Measurements from ENCODE around the gene IRS1.
"Not testable (repeated sequence)": the region's sequence is repeated elsewhere in the genome, so short reads cannot be mapped to it uniquely, and the experiment has no call there.

The IRS1 gene, protein sequence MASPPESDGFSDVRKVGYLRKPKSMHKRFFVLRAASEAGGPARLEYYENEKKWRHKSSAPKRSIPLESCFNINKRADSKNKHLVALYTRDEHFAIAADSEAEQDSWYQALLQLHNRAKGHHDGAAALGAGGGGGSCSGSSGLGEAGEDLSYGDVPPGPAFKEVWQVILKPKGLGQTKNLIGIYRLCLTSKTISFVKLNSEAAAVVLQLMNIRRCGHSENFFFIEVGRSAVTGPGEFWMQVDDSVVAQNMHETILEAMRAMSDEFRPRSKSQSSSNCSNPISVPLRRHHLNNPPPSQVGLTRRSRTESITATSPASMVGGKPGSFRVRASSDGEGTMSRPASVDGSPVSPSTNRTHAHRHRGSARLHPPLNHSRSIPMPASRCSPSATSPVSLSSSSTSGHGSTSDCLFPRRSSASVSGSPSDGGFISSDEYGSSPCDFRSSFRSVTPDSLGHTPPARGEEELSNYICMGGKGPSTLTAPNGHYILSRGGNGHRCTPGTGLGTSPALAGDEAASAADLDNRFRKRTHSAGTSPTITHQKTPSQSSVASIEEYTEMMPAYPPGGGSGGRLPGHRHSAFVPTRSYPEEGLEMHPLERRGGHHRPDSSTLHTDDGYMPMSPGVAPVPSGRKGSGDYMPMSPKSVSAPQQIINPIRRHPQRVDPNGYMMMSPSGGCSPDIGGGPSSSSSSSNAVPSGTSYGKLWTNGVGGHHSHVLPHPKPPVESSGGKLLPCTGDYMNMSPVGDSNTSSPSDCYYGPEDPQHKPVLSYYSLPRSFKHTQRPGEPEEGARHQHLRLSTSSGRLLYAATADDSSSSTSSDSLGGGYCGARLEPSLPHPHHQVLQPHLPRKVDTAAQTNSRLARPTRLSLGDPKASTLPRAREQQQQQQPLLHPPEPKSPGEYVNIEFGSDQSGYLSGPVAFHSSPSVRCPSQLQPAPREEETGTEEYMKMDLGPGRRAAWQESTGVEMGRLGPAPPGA (N-terminal part only)

DNA sequence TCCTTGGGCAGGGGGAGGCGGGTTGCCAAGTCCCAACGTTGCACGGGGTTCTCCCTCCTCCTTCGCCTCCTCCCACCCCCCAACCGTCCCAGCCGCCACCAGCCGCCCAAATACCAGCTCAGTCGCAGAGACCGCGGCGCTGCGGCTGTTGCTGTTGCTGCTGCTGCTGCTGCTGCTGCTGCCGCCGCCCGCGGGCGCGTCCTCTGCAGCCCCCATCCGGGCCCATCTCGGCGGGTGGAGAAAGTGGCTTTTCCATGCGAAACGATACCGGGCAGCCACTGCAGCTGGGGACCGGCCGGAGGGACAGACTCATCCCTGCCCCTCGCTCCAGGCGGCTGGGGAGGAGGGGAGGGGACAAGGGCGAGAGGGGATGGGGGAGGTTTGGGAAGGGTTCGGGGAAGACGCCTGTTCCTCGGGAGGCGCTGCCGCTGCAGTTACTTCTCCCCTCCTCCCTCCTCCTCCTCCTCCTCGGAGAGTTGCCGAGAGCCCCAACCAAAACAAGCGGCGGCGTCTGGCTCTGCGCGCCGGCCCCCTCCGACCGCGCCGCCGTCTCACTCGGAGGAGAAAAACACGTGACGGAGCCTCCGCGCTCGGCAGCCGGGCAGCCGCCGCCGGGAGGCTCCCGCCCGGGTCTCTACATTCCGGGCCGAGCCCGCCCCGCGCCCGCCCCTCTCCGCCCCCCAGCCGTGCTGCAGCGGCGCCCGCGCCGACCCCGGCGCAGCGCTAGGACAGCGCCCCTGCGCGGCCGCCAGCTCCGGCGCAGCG lies at the start of gene IRS1:
Gene IRS1 (minus strand): TSS at position 610 of the 765 bp plus-strand sequence. CDS start 1,082 bp downstream, outside the sequence.
- peaks cover 44% of the 10 kb centered on the region for H3K4me1 Mint-ChIP-seq
- H3K9me3 Mint-ChIP-seq, result no peaks in the 10 kb centered on the region
- H3K4me3 Mint-ChIP-seq, result peak within 1 kb of the TSS; percentile 88
- peaks cover under 1% of the 10 kb centered on the region for H3K27me3 Mint-ChIP-seq
- no peaks in the 10 kb centered on the region for H3K36me3 Mint-ChIP-seq
- H3K27ac Mint-ChIP-seq, result peak within 1 kb of the TSS; percentile 68

DNA sequence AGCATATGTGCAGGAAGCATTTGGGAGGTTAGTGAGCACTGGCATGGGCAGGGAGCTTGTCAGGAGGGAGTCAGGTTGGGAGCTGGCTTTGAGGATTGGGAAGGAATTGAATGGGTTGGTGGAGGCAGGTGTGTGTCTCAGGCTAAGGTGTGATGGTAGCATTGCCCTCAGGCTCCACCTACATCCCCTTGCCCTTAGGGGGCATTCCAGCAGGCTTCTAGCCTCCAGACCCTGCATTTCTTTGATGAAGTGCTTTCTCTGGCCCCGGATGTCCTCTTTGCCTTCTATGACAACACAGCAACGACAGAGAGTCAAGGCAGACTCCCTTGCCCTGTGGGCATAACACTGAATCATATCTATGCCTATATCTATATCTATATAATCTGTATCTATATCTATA lies 49.7 kb upstream of the IRS1 start:
- no peaks in the 10 kb centered on the region for H3K9me3 Mint-ChIP-seq
- H3K27me3 Mint-ChIP-seq, result no peaks in the 10 kb centered on the region
- H3K4me1 Mint-ChIP-seq, result peaks cover 27% of the 10 kb centered on the region
- peaks cover 7% of the 10 kb centered on the region for H3K36me3 Mint-ChIP-seq
- H3K4me3 Mint-ChIP-seq, result no peak overlapping the region
- H3K27ac Mint-ChIP-seq, result no peak overlapping the region

DNA sequence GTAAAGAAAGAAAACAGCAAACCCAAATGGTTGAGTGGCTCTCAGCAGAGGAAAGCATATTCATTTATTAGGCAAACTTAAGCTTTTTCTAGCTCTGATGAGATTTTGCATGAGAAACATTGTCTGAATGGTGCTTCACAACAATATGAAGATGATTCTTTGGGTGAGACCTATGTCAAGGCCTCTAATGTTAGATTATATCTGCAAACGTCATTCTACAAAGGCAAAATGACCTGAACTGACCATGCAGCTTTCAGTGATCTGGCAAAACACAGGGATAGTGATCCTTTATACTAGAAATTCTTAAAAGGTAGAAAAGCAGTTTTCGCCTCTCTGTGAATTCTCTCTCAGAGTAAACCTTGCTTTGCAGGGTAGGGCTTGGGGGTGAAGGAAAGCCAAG lies 47.9 kb upstream of the IRS1 start:
- Mint-ChIP-seq H3K27ac (no peak overlapping the region), H3K27me3 (no peaks in the 10 kb centered on the region), H3K36me3 (peaks cover 17% of the 10 kb centered on the region), H3K4me1 (peaks cover 45% of the 10 kb centered on the region), H3K9me3 (no peaks in the 10 kb centered on the region), H3K4me3 (no peak overlapping the region)

DNA sequence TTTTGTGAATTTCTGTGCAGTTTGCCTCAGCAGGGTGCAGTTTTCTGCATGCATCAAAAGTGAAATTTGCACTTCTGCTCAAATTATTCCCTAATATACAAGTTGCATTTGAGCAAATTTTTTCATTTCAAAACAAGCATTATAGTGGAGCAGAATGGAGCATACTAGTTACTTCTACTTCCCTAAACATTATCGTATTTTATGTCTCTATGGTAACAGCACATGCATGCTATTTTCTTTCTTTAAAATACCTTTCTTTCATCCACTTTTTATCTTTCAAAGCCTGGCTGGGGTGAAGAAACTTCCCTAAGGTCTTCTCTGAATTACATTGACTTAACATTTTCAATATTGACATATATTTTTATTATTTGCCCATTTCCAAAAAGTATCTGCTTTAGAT lies 47.5 kb upstream of the IRS1 start:
- H3K36me3 Mint-ChIP-seq, result peaks cover 20% of the 10 kb centered on the region
- H3K9me3 Mint-ChIP-seq, result no peaks in the 10 kb centered on the region
- H3K4me1 Mint-ChIP-seq, result peaks cover 49% of the 10 kb centered on the region
- H3K27me3 Mint-ChIP-seq, result no peaks in the 10 kb centered on the region
- H3K4me3 Mint-ChIP-seq, result no peak overlapping the region
- no peak overlapping the region for H3K27ac Mint-ChIP-seq

DNA sequence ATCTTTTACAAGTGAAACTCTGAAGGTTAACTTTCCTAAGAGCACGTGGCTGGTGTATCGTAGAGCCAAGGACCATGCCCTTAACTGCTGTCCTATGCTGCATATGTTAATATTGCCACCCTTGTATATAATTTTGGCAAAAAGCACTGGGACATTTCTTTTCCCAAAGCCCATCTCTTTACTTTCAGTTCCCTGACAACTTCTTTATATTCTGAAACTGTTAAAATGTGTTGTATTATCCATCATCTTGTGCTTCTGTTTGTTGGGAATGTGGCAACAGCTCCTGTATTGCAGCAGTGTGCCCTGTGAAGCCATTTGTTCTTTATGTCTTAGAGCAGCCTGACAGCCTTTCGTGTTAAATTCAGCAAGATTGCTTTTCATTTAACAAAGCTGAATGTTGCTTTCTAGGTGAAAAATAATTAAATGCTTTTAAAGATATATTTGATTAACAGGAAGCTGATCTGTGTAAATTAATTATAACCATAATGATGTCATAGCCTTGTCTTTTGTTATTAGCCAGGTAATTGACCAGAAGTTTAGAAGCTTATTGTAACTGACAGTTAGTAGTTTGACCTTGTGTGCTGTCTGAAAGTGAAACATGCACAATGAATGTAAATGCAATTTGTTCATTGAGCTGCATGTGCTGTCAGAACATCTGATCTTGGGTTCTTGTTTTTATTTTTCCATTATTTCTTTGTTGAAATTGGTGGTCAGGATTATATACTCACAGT lies 45.9 kb upstream of the IRS1 start:
- peaks cover 21% of the 10 kb centered on the region for H3K36me3 Mint-ChIP-seq
- no peak overlapping the region for H3K4me3 Mint-ChIP-seq
- H3K27me3 Mint-ChIP-seq, result no peaks in the 10 kb centered on the region
- no peak overlapping the region for H3K27ac Mint-ChIP-seq
- H3K4me1 Mint-ChIP-seq, result peaks cover 57% of the 10 kb centered on the region
- H3K9me3 Mint-ChIP-seq, result no peaks in the 10 kb centered on the region

DNA sequence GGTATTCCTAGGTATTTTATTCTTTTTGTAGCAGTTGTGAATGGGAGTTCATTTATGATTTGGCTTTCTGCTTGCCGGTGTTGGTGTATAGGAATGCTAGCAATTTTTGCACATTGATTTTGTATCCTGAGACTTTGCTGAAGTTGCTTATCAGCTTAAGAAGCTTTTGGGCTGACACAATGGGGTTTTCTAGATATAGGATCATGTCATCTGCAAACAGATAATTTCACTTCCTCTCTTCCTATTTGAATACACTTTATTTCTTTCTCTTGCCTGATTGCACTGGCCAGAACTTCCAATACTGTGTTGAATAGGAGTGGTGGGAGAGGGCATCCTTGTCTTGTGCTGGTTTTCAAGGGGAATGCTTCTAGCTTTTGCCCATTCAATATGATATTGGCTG lies 43.4 kb upstream of the IRS1 start:
- H3K27ac Mint-ChIP-seq, H3K4me3 Mint-ChIP-seq, H3K27me3 Mint-ChIP-seq, H3K9me3 Mint-ChIP-seq: not testable (repeated sequence)
- peaks cover 77% of the 10 kb centered on the region for H3K4me1 Mint-ChIP-seq
- peaks cover 23% of the 10 kb centered on the region for H3K36me3 Mint-ChIP-seq

DNA sequence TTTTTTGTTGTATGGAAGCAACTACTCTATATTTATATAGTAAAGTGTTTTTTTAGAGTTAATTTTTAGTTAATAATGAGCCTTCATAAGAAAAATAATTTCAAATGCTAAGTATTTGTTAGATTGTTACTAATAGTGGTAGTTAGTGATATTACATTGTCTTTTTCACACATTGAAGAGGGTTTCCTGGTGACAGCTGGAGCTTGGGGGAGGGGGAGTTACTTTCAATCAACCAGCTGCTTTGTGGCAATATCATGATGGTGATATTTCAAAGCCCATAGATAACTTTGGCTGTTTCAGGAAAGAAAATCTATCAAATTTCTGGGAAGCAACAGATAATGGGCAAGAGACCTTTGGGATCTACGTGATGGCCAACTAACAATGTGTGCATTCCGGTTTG lies 40.3 kb upstream of the IRS1 start:
- Mint-ChIP-seq H3K4me3 (peak overlapping the region; percentile 20), H3K27me3 (no peaks in the 10 kb centered on the region), H3K36me3 (peaks cover 25% of the 10 kb centered on the region), H3K9me3 (no peaks in the 10 kb centered on the region), H3K27ac (peak overlapping the region; percentile 88), H3K4me1 (peaks cover 77% of the 10 kb centered on the region)

DNA sequence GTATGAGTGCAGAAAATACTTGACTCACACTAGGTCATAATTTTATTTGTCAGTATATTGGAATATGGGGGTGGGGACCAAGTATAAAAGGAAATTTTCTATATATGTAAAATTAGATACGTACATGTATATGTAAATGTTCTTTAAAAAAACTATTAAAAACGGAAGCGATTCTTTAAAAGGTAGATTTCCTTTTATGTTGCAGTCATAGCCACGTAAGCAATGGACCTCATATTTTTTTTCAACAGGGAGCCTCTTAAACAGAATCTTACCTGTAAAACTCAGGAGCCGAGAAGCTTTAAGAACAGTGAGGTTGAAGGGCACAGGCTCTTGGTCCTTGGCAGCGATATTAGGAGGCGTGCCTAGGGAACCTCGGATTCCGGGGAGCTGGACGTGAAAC lies 39.5 kb upstream of the IRS1 start:
- H3K4me3 Mint-ChIP-seq, result peak overlapping the region; percentile 96
- peaks cover 76% of the 10 kb centered on the region for H3K4me1 Mint-ChIP-seq
- H3K27me3 Mint-ChIP-seq, result no peaks in the 10 kb centered on the region
- peak overlapping the region; percentile 100 for H3K27ac Mint-ChIP-seq
- no peaks in the 10 kb centered on the region for H3K9me3 Mint-ChIP-seq
- peaks cover 28% of the 10 kb centered on the region for H3K36me3 Mint-ChIP-seq

DNA sequence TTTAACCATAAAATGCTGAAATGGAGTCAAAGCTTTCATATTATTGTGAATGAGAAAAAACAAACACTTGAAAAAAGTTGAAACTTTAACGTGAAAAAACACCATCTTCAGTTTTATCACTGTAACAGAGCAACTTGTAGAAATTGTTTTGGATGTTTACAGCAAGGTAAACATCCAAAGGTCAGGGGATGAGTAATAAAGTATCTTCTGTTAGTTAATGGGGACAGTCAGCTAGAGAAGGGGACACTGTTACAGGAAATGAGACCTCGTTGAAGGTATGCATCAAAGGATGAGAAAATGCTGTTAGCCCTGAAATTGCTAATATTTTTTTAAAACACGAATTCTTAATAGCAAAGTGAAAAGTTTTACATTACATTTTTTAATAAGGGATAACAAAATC lies 39.1 kb upstream of the IRS1 start:
- Mint-ChIP-seq H3K9me3 (no peaks in the 10 kb centered on the region), H3K4me1 (peaks cover 76% of the 10 kb centered on the region), H3K27me3 (no peaks in the 10 kb centered on the region), H3K27ac (peak overlapping the region; percentile 100), H3K4me3 (peak overlapping the region; percentile 96), H3K36me3 (peaks cover 25% of the 10 kb centered on the region)

DNA sequence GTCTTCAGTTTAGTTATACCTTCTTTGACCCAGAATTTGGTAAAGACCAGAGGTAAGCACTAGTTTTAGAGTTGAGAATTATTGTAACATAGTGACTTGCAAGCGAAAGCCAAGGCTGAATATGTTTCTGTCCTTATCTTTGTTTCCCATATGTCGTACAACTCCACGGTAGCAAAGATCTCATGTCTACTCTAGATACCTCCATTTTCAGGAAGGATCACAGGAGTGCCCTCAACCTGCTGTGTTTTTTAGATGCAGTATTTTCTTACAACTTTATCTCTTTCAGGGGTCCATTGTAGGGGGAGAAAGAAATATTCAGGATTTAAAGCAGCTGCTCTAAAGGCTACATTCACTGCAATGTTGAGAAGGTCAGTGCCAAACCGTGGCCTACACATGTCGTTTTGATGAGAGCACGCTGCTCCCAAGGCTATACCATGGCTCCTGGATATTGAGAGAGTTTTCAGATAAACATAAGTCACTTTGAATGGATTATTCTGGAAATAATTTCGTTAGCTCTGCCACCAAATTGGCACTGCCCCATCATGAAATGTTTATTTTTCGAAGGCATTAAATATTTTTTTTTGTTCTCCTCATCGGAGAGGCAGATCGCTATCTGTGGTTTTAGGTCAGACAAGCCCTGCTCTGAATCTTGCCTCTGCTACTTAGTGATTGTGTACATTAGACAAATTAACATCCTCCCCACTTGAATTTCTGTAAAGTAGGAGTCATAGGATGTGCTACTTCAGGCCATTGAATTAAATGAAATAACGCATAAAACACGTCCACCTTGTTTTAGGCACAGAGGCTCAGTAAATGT lies 38.4 kb upstream of the IRS1 start:
- no peaks in the 10 kb centered on the region for H3K9me3 Mint-ChIP-seq
- H3K4me3 Mint-ChIP-seq, result peak overlapping the region; percentile 96
- H3K4me1 Mint-ChIP-seq, result peaks cover 76% of the 10 kb centered on the region

DNA sequence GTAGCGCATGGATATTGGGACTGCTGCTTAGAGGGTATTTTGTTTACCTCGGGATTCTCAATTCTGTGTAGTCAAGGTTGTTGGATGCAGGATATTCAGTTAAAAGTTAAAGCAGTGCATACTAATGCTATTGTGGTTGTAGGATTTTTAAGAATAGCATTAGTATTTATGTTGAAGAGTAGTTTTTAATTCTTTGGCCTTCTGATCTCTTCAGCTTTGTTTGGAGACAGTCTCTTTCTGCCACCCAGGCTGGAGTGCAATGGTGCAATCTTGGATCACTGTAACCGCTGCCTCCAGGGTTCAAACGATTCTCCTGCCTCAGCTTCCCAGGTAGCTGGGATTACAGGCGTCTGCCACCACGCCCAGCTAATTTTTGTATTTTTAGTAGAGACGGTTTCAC lies 37.7 kb upstream of the IRS1 start:
- peaks cover 72% of the 10 kb centered on the region for H3K4me1 Mint-ChIP-seq
- H3K36me3 Mint-ChIP-seq, result peaks cover 20% of the 10 kb centered on the region
- H3K9me3 Mint-ChIP-seq, result peaks cover under 1% of the 10 kb centered on the region
- peak overlapping the region; percentile 96 for H3K4me3 Mint-ChIP-seq
- peak overlapping the region; percentile 100 for H3K27ac Mint-ChIP-seq
- H3K27me3 Mint-ChIP-seq, result no peaks in the 10 kb centered on the region

More for the DNA sequence above, 38.4 kb upstream of the IRS1 start:
- H3K27ac Mint-ChIP-seq, result peak overlapping the region; percentile 100
- H3K36me3 Mint-ChIP-seq, result peaks cover 22% of the 10 kb centered on the region
- H3K27me3 Mint-ChIP-seq, result no peaks in the 10 kb centered on the region

DNA sequence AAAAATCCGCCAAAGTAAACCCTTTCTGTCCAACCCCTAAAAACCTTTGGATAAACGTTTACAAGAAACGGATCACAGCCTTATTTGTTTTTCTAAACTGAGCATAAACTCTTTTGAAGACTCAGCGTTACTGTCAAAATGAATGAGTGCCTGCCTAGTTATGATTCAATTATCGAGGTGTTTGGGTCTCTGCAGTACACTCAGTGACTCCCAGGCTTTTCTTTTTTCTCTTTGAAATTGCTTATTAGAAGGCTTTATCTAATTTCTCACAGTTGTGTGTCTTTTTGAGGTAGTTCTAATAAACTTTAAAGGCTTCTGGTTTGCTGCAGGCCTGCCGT lies 36.9 kb upstream of the IRS1 start:
- Mint-ChIP-seq H3K4me1 (peaks cover 70% of the 10 kb centered on the region), H3K27ac (peak overlapping the region; percentile 100), H3K27me3 (no peaks in the 10 kb centered on the region), H3K36me3 (peaks cover 21% of the 10 kb centered on the region), H3K9me3 (peaks cover 6% of the 10 kb centered on the region), H3K4me3 (peak overlapping the region; percentile 96)

DNA sequence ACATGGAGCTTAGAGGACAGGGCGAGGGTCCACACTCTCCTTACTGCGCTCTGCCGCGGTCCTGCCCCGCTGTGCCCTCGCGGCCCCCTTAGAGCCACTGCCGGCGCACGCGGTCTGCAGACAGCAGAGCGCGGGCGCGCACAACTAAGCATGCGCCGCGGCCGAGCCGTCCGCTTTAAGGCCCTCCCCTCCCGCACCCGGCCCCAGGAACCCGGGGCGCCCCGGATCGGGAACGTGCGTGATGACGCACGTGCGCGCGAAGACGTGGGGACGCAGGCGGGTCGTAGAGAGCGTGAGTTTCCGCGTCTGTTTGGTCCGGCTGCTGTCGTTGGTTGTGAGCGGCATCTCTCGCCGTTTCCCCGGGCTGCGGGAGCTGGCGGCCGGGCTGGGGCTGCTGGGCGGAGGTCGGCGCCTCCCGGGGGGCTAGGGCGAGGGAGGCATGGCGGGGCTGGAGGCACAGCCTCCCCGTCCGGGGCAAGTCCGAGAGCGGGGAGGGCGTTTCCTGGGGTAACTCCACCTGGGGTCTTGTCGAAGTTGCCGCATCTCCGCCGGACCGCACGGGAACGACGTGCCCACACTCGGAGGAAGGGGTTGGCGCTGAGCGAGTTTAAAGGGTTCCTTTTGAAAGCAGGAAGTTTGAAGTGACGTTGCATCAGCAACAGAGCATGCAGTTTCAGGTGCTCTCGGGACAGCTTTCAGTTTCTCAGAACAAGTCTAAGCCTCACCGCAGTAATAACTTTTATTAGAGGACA lies 36.4 kb upstream of the IRS1 start, which contains the start of gene RHBDD1:
Gene RHBDD1 (plus strand): TSS at position 259 of the 752 bp plus-strand sequence. CDS start 28,640 bp downstream, outside the sequence.
- Mint-ChIP-seq H3K36me3 (peaks cover 19% of the 10 kb centered on the region), H3K27me3 (no peaks in the 10 kb centered on the region), H3K9me3 (peaks cover 6% of the 10 kb centered on the region), H3K4me1 (peaks cover 69% of the 10 kb centered on the region), H3K4me3 (peak within 1 kb of the TSS; percentile 96), H3K27ac (peak within 1 kb of the TSS; percentile 100)

Measured in activated naive CD4-positive, alpha-beta T cell treated with anti-CD3 and anti-CD28 coated beads, Interleukin-2, amount 50 U/mL, for 24 hours (primary cell).